ENCODE results near the gene FRYL. TPM values are rescaled to one million over a fixed set of nuclear protein-coding genes. Genes with fewer than 3 reads are reported as not detected.

FRYL gene
- total RNA-seq, 4 donors from 2014 or later, result 43.2 to 92.5 (median 62.1) TPM

DNA sequence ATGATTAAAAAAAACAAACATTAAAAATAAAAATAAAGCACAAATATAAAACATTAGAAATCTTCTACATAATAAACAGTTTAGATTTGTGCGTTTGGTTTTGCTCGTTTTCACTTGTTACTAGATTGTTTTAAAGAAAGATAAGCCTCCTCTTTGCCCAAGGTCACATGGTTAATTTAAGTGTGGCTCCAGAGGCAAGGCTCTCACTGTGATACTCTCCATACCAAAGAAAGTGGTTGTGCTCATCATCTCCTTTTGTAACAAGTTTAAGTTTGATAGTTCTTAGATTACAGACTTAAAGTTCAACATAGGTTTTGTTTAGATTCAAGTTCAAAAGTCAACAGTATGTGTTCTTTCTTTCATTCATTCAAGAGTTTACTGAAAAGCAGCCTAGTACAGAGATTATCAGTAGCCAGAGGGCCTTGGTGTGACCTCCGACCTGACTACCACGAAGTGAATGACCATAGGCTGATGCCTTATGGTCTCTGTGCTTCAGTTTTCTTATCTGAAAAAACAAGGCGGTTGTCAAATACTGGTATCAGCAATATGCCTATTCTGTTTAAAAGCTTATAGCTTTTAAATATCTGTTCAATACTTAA is 156.8 kb downstream of the FRYL start:
- Histone ChIP-seq H3K36me3 (peaks cover 0 to 26% of the 10 kb centered on the region in 2 donors), H3K27me3 (no peaks in the 10 kb centered on the region), H3K4me3 (no peak overlapping the region), H3K4me1 (peaks cover 0 to 5% (median 0%) of the 10 kb centered on the region in 3 donors), H3K27ac (no peak overlapping the region), H3K9me3 (no peaks in the 10 kb centered on the region)
- WGBS, 2 donors (ENCODE audit: low coverage in 1 of 2), result 63 to 78% methylated on average over 2 to 5 of the region's 5 CpGs
- ATAC-seq, result no peak
- TF ChIP-seq, protein P1, sequence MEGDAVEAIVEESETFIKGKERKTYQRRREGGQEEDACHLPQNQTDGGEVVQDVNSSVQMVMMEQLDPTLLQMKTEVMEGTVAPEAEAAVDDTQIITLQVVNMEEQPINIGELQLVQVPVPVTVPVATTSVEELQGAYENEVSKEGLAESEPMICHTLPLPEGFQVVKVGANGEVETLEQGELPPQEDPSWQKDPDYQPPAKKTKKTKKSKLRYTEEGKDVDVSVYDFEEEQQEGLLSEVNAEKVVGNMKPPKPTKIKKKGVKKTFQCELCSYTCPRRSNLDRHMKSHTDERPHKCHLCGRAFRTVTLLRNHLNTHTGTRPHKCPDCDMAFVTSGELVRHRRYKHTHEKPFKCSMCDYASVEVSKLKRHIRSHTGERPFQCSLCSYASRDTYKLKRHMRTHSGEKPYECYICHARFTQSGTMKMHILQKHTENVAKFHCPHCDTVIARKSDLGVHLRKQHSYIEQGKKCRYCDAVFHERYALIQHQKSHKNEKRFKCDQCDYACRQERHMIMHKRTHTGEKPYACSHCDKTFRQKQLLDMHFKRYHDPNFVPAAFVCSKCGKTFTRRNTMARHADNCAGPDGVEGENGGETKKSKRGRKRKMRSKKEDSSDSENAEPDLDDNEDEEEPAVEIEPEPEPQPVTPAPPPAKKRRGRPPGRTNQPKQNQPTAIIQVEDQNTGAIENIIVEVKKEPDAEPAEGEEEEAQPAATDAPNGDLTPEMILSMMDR (IDR thresholded peaks at IDR 0.05), result no peak
- TF ChIP-seq POLR2AphosphoS5 (IDR thresholded peaks at IDR 0.05) (no peak), POLR2A (IDR thresholded peaks at IDR 0.05) (no peak), EP300 (IDR thresholded peaks at IDR 0.05) (no peak)

DNA sequence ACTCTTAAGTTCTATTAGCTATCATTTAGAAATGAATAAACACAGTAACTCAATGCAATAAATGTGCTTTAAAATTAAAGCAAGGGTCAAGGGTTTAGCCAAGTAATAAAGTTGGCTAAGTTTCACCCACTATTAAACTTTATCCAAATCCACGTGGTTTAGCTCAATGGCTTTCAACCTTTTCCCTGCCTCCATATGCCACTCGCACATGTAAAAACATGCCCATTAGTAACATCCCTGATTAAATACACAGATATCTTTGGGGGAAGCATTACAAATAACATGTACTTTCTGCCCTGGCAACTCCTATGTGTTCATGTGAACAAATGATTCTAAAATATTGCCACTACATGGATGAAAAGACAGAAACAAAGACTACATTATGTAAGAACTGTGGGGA is 159.2 kb downstream of the FRYL start:
- ATAC-seq, result no peak
- Histone ChIP-seq H3K27ac (no peak overlapping the region), H3K4me1 (peaks cover 0 to 5% (median 0%) of the 10 kb centered on the region in 3 donors), H3K4me3 (no peak overlapping the region), H3K27me3 (no peaks in the 10 kb centered on the region), H3K36me3 (peaks cover 0 to 36% of the 10 kb centered on the region in 2 donors), H3K9me3 (no peaks in the 10 kb centered on the region)
- 79 to 87% methylated on average over 2 of the region's 2 CpGs for WGBS, 2 donors (ENCODE audit: low coverage in 1 of 2)
- TF ChIP-seq POLR2A (IDR thresholded peaks at IDR 0.05) (no peak), EP300 (IDR thresholded peaks at IDR 0.05) (no peak), POLR2AphosphoS5 (IDR thresholded peaks at IDR 0.05) (no peak)
- TF ChIP-seq, protein P1 (IDR thresholded peaks at IDR 0.05), result no peak

DNA sequence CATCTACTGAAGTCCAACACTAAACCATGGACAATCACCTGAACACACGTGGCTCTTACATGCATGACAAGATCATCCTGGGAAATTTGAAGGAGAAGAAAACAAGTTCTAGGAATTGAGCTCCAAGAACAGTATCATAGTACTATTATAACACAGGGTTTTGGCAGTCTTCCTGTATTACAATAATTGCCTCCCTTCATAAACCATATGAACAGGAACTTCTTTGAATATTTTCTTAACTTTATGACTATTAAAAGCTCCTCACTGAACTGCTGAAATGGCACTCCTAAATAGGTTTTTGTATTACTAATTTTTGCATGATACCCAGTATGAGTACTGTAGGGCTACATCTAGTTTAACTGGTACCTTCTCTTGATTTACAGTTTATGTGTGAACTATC is 160.0 kb downstream of the FRYL start:
- no peak overlapping the region for H3K4me3 ChIP-seq
- no peak for ATAC-seq
- no peaks in the 10 kb centered on the region for H3K27me3 ChIP-seq
- no peaks in the 10 kb centered on the region for H3K9me3 ChIP-seq
- H3K27ac ChIP-seq, result no peak overlapping the region
- TF ChIP-seq POLR2AphosphoS5 (IDR thresholded peaks at IDR 0.05), result no peak
- no peak for TF ChIP-seq EP300 (IDR thresholded peaks at IDR 0.05)
- no peak for TF ChIP-seq POLR2A (IDR thresholded peaks at IDR 0.05)
- TF ChIP-seq, protein P1 (IDR thresholded peaks at IDR 0.05), result no peak
- peaks cover 0 to 5% (median 0%) of the 10 kb centered on the region in 3 donors for H3K4me1 ChIP-seq
- peaks cover 0 to 42% of the 10 kb centered on the region in 2 donors for H3K36me3 ChIP-seq
- WGBS, 2 donors (ENCODE audit: low coverage in 1 of 2), result 44 to 50% methylated on average over 1 of the region's 1 CpG

DNA sequence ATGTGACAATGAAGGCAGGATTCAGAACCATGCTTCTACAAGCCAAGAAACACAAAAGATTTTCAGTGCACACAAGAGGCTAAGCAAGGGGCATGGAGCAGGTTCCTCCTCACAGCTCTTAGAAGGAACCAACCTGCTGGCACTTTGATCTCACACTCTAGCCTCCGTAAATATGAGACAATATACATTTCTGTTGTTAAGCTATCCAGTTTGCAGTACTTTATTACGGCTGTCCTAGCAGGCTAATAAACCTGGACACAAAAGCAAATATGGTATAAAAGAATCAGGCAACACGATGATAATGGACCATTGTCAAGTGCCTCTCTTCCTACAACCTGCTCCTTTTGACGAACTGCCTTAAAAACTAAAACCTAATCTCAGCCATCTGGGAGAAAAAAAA is 175.6 kb downstream of the FRYL start:
- H3K9me3 ChIP-seq, result no peaks in the 10 kb centered on the region
- H3K27me3 ChIP-seq, result no peaks in the 10 kb centered on the region
- ATAC-seq, result no peak
- no peak overlapping the region for H3K27ac ChIP-seq
- H3K4me3 ChIP-seq, result no peak overlapping the region
- no peak for TF ChIP-seq POLR2A (IDR thresholded peaks at IDR 0.05)
- TF ChIP-seq, protein P1 (IDR thresholded peaks at IDR 0.05), result no peak
- no peak for TF ChIP-seq EP300 (IDR thresholded peaks at IDR 0.05)
- 95 to 97% methylated on average over 2 to 4 of the region's 4 CpGs for WGBS, 2 donors (ENCODE audit: low coverage in 1 of 2)
- peaks cover 0 to 38% of the 10 kb centered on the region in 2 donors for H3K36me3 ChIP-seq
- no peaks in the 10 kb centered on the region for H3K4me1 ChIP-seq

DNA sequence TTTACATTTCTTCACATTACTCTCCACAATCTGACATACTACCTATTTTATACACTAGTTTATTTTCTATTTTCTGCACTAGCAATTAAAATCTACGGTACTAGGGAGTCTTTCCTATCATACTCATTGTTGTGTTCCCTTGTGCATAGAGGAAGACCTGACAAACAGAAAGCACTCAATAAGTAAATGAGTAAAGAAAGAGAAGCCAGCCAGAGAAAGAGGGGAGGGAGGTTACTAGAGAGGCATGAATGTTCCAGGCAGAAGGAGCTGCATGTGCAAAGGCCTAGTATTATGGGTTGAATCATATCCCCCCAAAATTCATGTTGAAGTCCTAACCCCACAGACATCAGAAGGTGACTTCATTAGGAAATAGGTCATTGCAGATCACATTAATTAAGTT is 176.0 kb downstream of the FRYL start:
- no peak for TF ChIP-seq POLR2AphosphoS5 (IDR thresholded peaks at IDR 0.05)
- no peak for TF ChIP-seq POLR2A (IDR thresholded peaks at IDR 0.05)
- no peak for ATAC-seq
- 100% methylated on average over 1 of the region's 1 CpG; no CpG with 5 or more reads in 1 of the 2 donors for WGBS, 2 donors (ENCODE audit: low coverage in 1 of 2)
- Histone ChIP-seq H3K9me3 (no peaks in the 10 kb centered on the region), H3K4me1 (no peaks in the 10 kb centered on the region), H3K36me3 (peaks cover 0 to 37% of the 10 kb centered on the region in 2 donors), H3K4me3 (no peak overlapping the region), H3K27ac (no peak overlapping the region), H3K27me3 (no peaks in the 10 kb centered on the region)
